ENCODE data around the gene SNU13. TPM values are rescaled to one million over a fixed set of nuclear protein-coding genes. Genes with fewer than 3 reads are reported as not detected.

The SNU13 gene
- total RNA-seq, 2 donors from 2014 or later, result 33.3 to 50.6 TPM

GRCh38 chr22:41722496-41722895, 33.8 kb upstream of the SNU13 start:
- TF ChIP-seq, protein P1, sequence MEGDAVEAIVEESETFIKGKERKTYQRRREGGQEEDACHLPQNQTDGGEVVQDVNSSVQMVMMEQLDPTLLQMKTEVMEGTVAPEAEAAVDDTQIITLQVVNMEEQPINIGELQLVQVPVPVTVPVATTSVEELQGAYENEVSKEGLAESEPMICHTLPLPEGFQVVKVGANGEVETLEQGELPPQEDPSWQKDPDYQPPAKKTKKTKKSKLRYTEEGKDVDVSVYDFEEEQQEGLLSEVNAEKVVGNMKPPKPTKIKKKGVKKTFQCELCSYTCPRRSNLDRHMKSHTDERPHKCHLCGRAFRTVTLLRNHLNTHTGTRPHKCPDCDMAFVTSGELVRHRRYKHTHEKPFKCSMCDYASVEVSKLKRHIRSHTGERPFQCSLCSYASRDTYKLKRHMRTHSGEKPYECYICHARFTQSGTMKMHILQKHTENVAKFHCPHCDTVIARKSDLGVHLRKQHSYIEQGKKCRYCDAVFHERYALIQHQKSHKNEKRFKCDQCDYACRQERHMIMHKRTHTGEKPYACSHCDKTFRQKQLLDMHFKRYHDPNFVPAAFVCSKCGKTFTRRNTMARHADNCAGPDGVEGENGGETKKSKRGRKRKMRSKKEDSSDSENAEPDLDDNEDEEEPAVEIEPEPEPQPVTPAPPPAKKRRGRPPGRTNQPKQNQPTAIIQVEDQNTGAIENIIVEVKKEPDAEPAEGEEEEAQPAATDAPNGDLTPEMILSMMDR (IDR thresholded peaks at IDR 0.05), result no peak
- TF ChIP-seq POLR2A (IDR thresholded peaks at IDR 0.05), result no peak
- no peak overlapping the region for H3K4me3 ChIP-seq
- no peak overlapping the region for H3K27ac ChIP-seq
- intact Hi-C loops (cut with DNase I), result no loop called here
- H3K36me3 ChIP-seq (replicated peaks in 1 of 2; ENCODE audit: insufficient read depth in 1 of 2, low read depth in 2 of 2), result no peaks in the 10 kb centered on the region
- ATAC-seq (no peak), DNase-seq (no peak)
- 30 to 67% methylated on average over 1 of the region's 1 CpG for WGBS, 2 donors
- no peaks in the 10 kb centered on the region for H3K4me1 ChIP-seq
- H3K9me3 ChIP-seq, result no peaks in the 10 kb centered on the region
- H3K27me3 ChIP-seq, result no peaks in the 10 kb centered on the region

GRCh38 chr22:41713004-41713403, 24.3 kb upstream of the SNU13 start:
- Histone ChIP-seq H3K27ac (no peak overlapping the region), H3K9me3 (no peaks in the 10 kb centered on the region), H3K36me3 (replicated peaks in 1 of 2; ENCODE audit: insufficient read depth in 1 of 2, low read depth in 2 of 2) (no peaks in the 10 kb centered on the region), H3K4me3 (no peak overlapping the region), H3K4me1 (no peaks in the 10 kb centered on the region), H3K27me3 (no peaks in the 10 kb centered on the region)
- TF ChIP-seq, protein P1 (IDR thresholded peaks at IDR 0.05), result no peak
- TF ChIP-seq POLR2A (IDR thresholded peaks at IDR 0.05), result no peak
- DNase-seq (no peak), ATAC-seq (no peak)
- intact Hi-C loops (cut with DNase I), result no loop called here
- WGBS, 2 donors, result 92% methylated on average over 6 to 9 of the region's 9 CpGs

GRCh38 chr22:41709341-41709740, 20.7 kb upstream of the SNU13 start:
- DNase-seq, result no peak
- WGBS, 2 donors, result 82 to 83% methylated on average over 10 of the region's 10 CpGs
- Histone ChIP-seq H3K9me3 (no peaks in the 10 kb centered on the region), H3K27me3 (no peaks in the 10 kb centered on the region), H3K27ac (no peak overlapping the region), H3K4me1 (no peaks in the 10 kb centered on the region), H3K4me3 (no peak overlapping the region), H3K36me3 (replicated peaks in 1 of 2; ENCODE audit: insufficient read depth in 1 of 2, low read depth in 2 of 2) (no peaks in the 10 kb centered on the region)
- no peak for ATAC-seq
- TF ChIP-seq POLR2A (IDR thresholded peaks at IDR 0.05), result no peak
- TF ChIP-seq, protein P1 (IDR thresholded peaks at IDR 0.05), result no peak
- intact Hi-C loops (cut with DNase I), result loop anchor here (10.0 kb wide), 1 partner anchor 235 kb away; the partner anchor contains the start of gene CENPM

DNA sequence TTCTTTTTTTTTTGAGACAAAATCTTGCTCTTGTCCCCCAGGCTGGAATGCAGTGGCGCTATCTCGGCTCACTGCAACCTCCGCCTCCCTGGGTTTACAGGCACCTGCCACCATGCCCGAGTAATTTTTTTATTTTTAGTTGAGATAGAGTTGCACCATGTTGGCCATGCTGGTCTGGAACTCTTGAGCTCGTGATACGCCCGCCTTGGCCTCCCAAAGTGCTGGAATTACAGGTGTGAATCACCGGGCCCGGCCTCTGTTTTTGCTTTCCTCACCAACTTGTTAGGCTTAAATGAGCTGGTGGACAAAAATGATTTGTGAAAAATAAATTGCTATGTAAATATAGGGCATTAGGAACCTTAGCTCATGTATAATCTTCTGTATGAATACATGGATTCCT, 14.1 kb upstream of the SNU13 start:
- DNase-seq, result no peak
- Histone ChIP-seq H3K9me3 (no peaks in the 10 kb centered on the region), H3K27me3 (no peaks in the 10 kb centered on the region), H3K36me3 (replicated peaks in 1 of 2; ENCODE audit: insufficient read depth in 1 of 2, low read depth in 2 of 2) (no peaks in the 10 kb centered on the region), H3K4me3 (no peak overlapping the region), H3K27ac (no peak overlapping the region), H3K4me1 (peaks cover 8% of the 10 kb centered on the region)
- intact Hi-C loops (cut with DNase I), result loop anchor here (10.0 kb wide), 1 partner anchor 242 kb away; the partner anchor contains the start of gene CENPM
- ATAC-seq, result no peak
- WGBS, 2 donors, result 88% methylated on average over 9 of the region's 9 CpGs
- TF ChIP-seq, protein P1 (IDR thresholded peaks at IDR 0.05), result no peak
- TF ChIP-seq POLR2A (IDR thresholded peaks at IDR 0.05), result no peak

- Histone ChIP-seq H3K4me3 (no peak overlapping the region), H3K9me3 (no peaks in the 10 kb centered on the region), H3K27me3 (no peaks in the 10 kb centered on the region), H3K4me1 (peaks cover 16% of the 10 kb centered on the region), H3K36me3 (replicated peaks in 1 of 2; ENCODE audit: insufficient read depth in 1 of 2, low read depth in 2 of 2) (no peaks in the 10 kb centered on the region), H3K27ac (no peak overlapping the region)
- TF ChIP-seq POLR2A (IDR thresholded peaks at IDR 0.05), result no peak
- TF ChIP-seq, protein P1 (IDR thresholded peaks at IDR 0.05), result no peak
- no peak for DNase-seq
- intact Hi-C loops (cut with DNase I), result loop anchor here (10.0 kb wide), 1 partner anchor 245 kb away; the partner anchor contains the start of gene CENPM
- no peak for ATAC-seq
- 93 to 94% methylated on average over 16 of the region's 16 CpGs for WGBS, 2 donors
Observed at GRCh38 chr22:41700108-41700364, 11.4 kb upstream of the SNU13 start.

Measured in body of pancreas (tissue), 4 donors.